ENCODE data around the gene MPDZ.

MPDZ gene

DNA sequence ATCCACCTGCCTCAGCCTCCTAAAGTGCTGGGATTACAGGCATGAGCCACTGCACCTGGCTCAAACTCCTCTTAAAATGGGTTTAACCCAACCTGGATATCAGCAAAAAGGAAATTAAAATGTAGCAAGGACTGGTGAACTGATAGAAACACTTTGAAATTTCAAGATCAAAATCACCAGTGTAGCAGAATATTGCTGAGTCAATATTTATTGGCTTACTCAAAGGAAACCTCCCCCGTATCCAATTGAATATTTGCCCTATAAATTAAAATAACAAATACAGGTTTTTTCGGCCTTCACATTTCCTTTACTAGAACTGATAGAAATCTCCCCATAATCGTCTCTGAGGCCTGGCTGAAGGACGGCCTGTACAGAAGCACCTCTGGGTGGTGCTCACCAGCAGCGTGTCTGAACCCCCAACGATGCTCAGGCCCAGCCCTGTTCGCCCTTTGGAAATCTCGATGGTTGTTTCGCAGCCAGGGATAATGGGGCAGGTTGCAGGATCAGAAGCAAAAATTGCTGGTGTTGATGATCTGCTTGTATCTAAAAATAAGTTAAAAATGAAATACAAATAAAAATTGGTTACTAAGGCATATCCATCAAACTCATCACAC lies 156.6 kb downstream of the MPDZ start:
- H3K36me3 ChIP-seq (ENCODE audit: control insufficient read depth, insufficient read depth, low read length), result no peaks in the 10 kb centered on the region
- no peaks in the 10 kb centered on the region for H3K4me1 ChIP-seq

DNA sequence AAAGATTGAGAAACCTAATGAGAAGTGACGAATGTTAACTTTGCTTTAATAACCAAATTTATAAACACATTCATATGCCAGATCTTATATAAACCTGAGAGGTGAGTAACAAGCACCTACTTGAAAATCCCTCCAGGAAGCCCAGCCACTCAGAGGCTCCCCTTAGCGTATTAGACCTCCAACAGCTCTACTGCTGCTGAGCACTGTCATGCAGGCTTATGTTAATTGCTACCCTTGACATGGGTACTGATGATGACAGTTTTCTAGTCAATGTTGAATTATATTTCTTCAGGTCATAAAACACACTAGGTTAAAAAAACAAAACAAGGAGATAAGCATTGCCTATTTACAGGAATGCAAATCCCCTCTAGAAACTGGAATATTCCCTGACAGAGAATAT lies 161.2 kb downstream of the MPDZ start:
- no peak overlapping the region for H3K27ac ChIP-seq
- no peaks in the 10 kb centered on the region for H3K9me3 ChIP-seq (ENCODE audit: control insufficient read depth, low read length)
- no peaks in the 10 kb centered on the region for H3K36me3 ChIP-seq (ENCODE audit: control insufficient read depth, insufficient read depth, low read length)
- H3K4me3 ChIP-seq (ENCODE audit: low read depth, low read length), result no peak overlapping the region
- TF ChIP-seq, protein P1, sequence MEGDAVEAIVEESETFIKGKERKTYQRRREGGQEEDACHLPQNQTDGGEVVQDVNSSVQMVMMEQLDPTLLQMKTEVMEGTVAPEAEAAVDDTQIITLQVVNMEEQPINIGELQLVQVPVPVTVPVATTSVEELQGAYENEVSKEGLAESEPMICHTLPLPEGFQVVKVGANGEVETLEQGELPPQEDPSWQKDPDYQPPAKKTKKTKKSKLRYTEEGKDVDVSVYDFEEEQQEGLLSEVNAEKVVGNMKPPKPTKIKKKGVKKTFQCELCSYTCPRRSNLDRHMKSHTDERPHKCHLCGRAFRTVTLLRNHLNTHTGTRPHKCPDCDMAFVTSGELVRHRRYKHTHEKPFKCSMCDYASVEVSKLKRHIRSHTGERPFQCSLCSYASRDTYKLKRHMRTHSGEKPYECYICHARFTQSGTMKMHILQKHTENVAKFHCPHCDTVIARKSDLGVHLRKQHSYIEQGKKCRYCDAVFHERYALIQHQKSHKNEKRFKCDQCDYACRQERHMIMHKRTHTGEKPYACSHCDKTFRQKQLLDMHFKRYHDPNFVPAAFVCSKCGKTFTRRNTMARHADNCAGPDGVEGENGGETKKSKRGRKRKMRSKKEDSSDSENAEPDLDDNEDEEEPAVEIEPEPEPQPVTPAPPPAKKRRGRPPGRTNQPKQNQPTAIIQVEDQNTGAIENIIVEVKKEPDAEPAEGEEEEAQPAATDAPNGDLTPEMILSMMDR (IDR thresholded peaks at IDR 0.05), result no peak
- no peak overlapping the region for H3K4me2 ChIP-seq (ENCODE audit: low read length)
- H3K79me2 ChIP-seq, result no peaks in the 10 kb centered on the region
- no peak overlapping the region for H2AFZ ChIP-seq
- H3K27me3 ChIP-seq (ENCODE audit: control insufficient read depth, insufficient read depth, low read length), result no peaks in the 10 kb centered on the region
- no peaks in the 10 kb centered on the region for H3K4me1 ChIP-seq
- H3K9ac ChIP-seq, result no peak overlapping the region

More for the DNA sequence above, 156.6 kb downstream of the MPDZ start:
- H2AFZ ChIP-seq, result no peak overlapping the region
- no peak overlapping the region for H3K4me2 ChIP-seq (ENCODE audit: low read length)
- TF ChIP-seq, protein P1 (IDR thresholded peaks at IDR 0.05), result no peak
- H3K27me3 ChIP-seq (ENCODE audit: control insufficient read depth, insufficient read depth, low read length), result no peaks in the 10 kb centered on the region
- H3K9me3 ChIP-seq (ENCODE audit: control insufficient read depth, low read length), result no peaks in the 10 kb centered on the region
- H3K27ac ChIP-seq, result no peak overlapping the region
- H3K4me3 ChIP-seq (ENCODE audit: low read depth, low read length), result no peak overlapping the region
- H3K9ac ChIP-seq, result no peak overlapping the region
- H3K79me2 ChIP-seq, result no peaks in the 10 kb centered on the region

DNA sequence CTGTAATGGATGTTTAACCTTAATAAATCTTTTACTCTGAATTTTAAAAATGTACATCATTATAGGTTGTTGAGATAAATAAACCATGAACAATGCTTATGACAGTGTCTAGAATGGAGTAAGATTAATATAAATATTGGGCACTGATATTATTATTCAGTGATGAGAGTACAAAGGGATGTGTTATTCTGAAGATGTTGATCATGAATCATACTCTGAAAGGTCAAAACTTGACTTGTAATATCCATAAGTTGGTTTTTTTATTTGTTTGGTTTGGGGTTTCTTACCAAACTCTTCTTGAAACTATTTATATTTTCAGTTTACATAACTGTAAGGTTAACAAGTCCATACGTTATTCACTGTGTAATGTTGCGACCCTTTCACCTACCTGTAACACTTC lies 163.2 kb downstream of the MPDZ start:
- no peaks in the 10 kb centered on the region for H3K79me2 ChIP-seq
- H3K36me3 ChIP-seq (ENCODE audit: control insufficient read depth, insufficient read depth, low read length), result no peaks in the 10 kb centered on the region
- no peak overlapping the region for H3K4me3 ChIP-seq (ENCODE audit: low read depth, low read length)
- TF ChIP-seq, protein P1 (IDR thresholded peaks at IDR 0.05), result no peak
- H3K27me3 ChIP-seq (ENCODE audit: control insufficient read depth, insufficient read depth, low read length), result no peaks in the 10 kb centered on the region
- no peak overlapping the region for H3K9ac ChIP-seq
- no peaks in the 10 kb centered on the region for H3K9me3 ChIP-seq (ENCODE audit: control insufficient read depth, low read length)
- H2AFZ ChIP-seq, result no peak overlapping the region
- no peaks in the 10 kb centered on the region for H3K4me1 ChIP-seq
- H3K27ac ChIP-seq, result no peak overlapping the region
- H3K4me2 ChIP-seq (ENCODE audit: low read length), result no peak overlapping the region

DNA sequence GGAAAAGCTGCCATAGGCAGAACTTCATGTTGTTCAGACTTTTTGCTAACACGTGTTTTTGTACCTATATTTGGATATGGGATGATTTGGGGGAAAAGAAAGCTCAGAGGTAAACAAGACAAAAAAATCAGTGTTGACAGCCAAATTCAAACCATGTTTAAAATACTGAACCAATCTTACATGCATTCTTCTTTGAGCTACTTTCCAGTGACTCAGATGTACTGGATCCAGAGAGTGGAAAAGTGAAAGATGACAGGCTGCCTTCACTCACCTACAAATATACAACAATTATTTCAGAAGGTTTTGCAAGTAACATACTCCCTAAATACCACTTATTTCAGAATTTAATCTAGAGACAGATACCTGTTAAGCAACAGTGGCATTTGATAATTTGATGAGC lies 165.7 kb downstream of the MPDZ start:
- H3K4me2 ChIP-seq (ENCODE audit: low read length), result no peak overlapping the region
- H3K36me3 ChIP-seq (ENCODE audit: control insufficient read depth, insufficient read depth, low read length), result no peaks in the 10 kb centered on the region
- H3K9me3 ChIP-seq (ENCODE audit: control insufficient read depth, low read length), result no peaks in the 10 kb centered on the region
- no peak overlapping the region for H3K9ac ChIP-seq
- no peaks in the 10 kb centered on the region for H3K79me2 ChIP-seq
- no peaks in the 10 kb centered on the region for H3K4me1 ChIP-seq
- no peaks in the 10 kb centered on the region for H3K27me3 ChIP-seq (ENCODE audit: control insufficient read depth, insufficient read depth, low read length)
- H3K4me3 ChIP-seq (ENCODE audit: low read depth, low read length), result no peak overlapping the region
- TF ChIP-seq, protein P1 (IDR thresholded peaks at IDR 0.05), result no peak
- no peak overlapping the region for H2AFZ ChIP-seq
- H3K27ac ChIP-seq, result no peak overlapping the region

DNA sequence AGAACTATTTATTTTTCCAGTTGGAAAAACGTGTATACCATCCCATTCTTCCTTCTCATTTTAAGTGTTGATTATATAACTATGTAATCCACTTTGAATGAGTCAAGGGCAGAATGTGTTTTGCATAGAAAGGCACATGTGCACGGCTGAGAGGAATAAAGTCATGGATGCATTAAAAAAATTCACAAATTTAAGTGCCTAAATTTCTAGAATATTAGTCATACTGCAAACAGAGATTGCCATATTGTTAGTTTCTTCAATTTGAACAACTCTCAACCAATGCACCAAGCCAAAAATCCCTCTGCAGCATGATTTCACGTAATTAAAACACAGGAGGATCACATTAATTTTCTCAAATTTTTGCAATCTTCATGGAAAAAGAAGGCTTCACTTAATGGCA lies 166.3 kb downstream of the MPDZ start:
- Histone ChIP-seq H3K4me3 (ENCODE audit: low read depth, low read length) (no peak overlapping the region), H3K4me2 (ENCODE audit: low read length) (no peak overlapping the region), H3K36me3 (ENCODE audit: control insufficient read depth, insufficient read depth, low read length) (no peaks in the 10 kb centered on the region), H3K9me3 (ENCODE audit: control insufficient read depth, low read length) (no peaks in the 10 kb centered on the region), H3K9ac (no peak overlapping the region), H3K4me1 (no peaks in the 10 kb centered on the region), H2AFZ (no peak overlapping the region), H3K27ac (no peak overlapping the region), H3K27me3 (ENCODE audit: control insufficient read depth, insufficient read depth, low read length) (no peaks in the 10 kb centered on the region), H3K79me2 (no peaks in the 10 kb centered on the region)
- TF ChIP-seq, protein P1 (IDR thresholded peaks at IDR 0.05), result no peak
